ENCODE measurements around the gene UNK. TPM values are rescaled to one million over a fixed set of nuclear protein-coding genes. Genes with fewer than 3 reads are reported as not detected.
"Not testable (repeated sequence)": the region's sequence is repeated elsewhere in the genome, so short reads cannot be mapped to it uniquely, and the experiment has no call there.

UNK gene
- total RNA-seq, 1 donor from 2014 or later = 17.2 TPM

DNA sequence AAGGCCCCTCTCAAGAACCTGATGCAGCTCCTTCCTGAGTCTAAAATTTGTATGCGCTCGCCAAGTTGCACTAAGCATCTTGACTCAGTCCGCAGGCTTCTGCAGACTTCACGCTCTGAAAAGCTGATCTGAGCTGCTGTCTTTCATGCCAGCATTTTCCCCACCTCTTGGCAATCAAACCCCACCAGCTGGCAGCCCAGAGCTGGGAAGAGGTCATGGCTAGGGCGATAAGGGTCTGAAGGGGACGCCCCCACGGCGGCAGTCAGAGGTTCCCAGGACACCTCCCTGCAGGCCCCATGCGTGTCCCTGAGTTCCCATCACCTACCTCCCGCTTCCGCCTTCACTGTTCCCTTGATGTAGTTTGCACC is 64.7 kb downstream of the UNK start:
- DNase-seq (ENCODE audit: low read depth) = no peak

DNA sequence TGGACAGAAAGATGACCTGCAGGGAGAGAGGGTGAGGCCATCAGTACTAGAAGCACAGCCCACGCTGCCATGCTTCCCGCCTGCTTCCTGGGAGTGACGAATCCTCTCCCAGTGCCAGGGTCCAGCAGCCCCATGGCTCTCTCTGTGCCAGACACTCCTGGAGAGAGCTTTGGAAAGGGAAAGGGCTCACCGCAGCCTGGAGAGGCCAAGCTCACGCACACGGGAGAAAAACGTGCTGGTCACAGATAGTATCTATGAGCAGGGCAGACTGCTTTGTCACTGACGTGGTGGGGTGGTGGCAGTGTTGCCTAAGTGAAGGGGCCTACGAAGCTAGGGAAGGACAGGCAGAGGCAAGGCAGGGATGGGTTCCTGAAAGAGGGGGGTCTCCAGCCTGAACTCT is 65.1 kb downstream of the UNK start:
- no peak for DNase-seq (ENCODE audit: low read depth)

DNA sequence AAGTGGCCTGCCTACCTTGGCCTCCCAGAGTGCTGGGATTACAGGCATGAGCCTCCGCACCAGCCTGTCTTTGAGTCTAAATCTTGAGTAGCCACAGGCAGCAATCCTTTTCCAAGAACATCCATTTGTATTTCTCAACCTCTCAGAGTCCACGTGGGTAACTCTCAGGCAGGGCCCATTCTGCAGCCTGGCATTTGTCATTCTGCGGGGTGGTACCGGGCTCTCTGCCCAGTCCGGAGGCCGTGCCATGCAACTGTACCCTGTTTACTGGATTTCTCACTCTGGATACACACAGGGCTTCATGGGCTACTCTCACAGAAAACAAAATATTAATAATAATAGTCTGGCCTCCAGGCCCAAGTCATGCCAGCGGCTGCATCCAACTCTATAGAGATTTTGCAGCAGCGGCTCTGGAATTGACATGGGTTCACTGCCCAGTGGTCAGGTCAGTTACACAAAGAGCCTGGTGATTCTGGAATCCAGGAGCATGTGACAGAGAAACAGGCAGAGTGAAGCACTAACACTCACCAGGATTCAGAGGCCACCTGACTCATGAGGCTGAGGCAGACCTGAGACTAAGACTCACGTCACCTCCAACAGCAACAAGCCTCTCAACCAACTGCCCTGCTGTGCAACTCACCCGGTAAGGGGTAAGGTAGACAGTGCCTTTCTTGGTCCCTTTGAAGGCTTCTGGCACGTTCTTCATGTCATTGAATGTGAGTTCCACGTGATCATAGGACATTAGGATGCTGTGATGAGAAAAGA is 66.5 kb downstream of the UNK start:
- no peak for DNase-seq (ENCODE audit: low read depth)

DNA sequence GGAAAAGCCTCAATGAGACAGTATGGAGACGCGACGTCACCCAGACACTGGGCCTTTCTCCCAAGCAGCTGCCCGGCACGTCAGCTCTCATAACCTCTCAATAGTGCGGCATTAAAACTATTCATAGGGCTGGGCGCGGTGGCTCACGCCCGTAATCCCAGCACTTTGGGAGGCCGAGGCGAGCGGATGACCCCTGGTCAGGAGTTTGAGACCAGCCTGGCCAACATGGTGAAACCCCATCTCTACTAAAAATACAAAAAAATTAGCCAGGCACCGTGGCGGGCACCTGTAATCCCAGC is 67.0 kb downstream of the UNK start:
- not testable (repeated sequence) for DNase-seq (ENCODE audit: low read depth)

DNA sequence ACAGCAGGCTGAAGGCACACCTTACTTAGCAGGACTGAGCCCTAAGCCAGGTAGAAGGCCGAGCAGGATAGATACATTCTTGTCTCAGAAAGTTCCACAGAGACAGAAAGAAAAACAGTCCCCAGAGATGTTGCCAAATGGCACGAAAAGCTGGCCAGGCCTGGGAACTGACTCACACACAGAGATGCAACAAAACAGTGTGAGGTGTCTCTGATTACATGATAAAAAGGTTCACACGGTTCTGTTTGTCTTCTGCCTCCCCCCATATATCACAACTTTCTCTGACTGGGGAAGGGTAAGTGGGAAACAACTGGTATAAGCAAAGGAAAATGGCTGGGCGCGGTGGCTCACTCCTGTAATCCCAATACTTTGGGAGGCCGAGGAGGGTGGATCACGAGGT is 68.8 kb downstream of the UNK start:
- peak; percentile 33 for DNase-seq (ENCODE audit: low read depth)

DNA sequence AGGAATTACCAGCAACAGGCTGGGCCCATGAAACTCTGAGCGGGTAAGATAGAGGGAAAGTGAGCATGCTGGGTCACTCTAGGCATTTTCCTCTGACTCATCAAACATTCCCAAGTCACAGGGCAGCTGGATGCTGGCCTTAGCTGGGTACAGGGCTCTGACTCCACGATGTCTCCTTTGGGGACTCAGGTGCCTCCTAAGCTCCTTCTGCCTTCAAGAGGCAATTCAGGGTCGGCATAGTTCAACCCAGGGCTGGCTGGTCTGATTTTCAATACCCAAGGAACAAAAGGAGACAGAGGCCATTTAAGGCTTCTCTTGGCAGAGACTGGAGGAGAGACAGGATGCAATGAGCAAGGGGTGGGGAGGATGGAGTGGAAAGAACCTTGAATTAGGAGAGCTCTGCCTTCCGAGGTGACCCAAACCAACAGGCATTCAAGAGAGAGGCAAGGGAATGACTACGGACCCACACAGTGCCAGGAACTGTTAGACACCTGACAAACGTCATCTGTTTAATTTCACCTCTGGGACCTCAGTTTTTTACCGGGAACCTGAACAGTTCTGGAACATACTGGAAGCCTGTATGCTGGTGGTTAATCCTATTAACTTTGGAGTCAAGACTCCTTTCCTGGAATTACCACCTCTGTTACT is 69.6 kb downstream of the UNK start:
- peak; percentile 85 for DNase-seq (ENCODE audit: low read depth)

DNA sequence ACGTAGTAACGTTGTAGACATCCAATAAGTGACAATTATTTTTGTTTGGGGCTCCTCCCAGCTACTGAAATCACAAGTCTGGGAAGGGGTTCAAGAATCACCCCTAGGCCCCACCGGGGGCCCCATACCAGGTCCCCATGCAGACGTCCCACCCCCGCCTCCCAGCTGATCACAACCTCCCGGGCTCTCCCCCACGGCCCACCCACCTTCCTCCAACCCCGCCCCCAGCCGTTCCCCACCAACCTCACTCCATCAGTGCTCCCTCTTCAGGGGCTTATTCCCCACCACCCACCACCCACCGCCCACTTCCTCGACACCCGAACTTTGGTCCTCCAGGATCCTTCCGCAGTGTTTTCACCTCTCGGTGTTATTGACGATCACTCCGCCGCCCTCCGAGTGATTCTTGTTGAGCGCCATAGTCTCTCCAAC is 70.3 kb downstream of the UNK start:
- no peak for DNase-seq (ENCODE audit: low read depth)

DNA sequence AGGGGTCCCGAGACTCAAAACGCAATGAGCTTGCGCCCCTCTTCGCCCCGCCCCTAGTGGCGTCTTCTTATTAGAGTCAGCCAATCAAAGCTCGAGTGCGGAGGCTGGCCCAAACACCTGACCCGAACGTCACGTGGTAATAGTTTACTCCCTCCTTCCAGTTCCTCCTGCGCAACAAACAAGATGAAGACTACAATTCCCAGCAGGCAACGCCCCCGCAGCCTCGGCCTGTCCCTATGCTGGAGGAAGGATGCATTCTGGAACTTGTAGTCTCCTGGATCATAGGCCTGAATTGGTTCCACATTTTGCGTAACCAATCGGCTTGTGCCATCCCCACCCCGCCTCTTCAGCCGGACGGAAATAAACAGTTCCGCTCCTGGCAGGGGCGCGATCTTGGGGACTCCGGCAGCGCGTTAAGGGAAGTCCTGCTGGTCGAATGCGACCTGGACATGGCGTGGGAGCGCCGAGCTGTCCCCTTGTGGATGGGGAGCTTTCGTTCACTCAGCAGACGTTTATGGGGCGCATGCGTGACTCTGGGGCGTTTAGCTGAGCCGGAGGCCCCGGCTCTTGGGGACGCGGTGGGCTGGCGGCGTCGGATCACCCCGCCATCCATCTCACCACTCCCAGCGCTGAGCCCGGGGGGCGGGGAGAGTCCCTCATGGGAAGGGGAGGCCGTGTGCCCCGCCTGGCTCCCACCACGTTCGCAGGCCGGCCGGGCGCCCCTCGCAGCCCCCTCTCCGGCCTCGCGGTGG is 70.9 kb downstream of the UNK start, which contains the start of gene WBP2:
WBP2 (minus strand) TSS at position 26 of the 752 bp plus-strand sequence. CDS start 38 bp downstream, outside the sequence.
- DNase-seq (ENCODE audit: low read depth) = peak; percentile 100

DNA sequence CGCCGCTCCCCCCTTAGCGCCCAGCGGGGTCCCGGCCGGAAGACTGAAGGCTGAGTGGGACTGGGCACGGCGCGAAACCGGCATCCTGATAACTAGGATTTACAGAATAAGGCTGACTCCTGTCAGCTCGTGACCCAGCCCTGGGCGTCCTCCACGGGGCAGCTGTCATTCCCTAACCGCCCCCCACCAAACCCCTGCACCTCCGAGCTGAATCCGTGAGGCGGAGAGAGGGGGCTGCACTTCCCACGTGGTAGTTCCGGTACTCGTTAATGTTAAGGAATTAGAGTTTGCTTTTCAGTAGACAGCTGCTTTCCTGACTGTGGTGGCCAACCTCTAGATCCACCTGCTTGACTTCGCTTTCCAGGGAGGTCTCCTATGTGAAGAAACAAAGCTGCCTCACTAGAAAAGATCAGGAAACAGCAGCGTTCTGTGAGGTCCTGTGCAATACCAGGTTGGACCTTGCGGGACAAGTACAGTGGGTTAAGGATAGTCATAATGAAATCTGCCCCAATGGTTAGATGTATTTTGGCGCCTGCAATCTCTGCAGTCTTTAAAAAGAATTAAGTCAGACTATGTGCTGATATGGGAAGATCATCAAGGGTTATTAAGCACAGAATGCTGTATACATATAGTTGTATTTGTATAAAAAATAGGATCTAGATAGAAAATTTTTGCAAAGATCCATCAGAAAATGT is 71.6 kb downstream of the UNK start:
- no peak for DNase-seq (ENCODE audit: low read depth)

DNA sequence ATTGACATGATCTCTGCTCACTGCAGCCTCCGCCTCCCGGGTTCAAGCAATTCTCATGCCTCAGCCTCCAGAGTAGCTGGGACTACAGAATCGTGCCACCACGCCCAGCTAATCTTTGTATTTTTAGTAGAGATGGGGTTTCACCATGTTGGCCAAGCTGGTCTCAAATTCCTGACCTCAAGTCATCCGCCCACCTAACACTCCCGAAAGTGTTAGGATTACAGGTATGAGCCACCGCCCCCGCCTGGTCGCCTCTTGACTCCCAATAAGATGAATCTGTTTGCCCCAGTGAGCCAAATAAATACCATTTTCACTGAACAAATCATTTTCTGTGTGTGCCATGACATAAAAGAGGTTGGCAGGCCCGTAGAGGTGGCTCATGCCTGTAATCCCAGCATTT is 74.8 kb downstream of the UNK start:
- not testable (repeated sequence) for DNase-seq (ENCODE audit: low read depth)

DNA sequence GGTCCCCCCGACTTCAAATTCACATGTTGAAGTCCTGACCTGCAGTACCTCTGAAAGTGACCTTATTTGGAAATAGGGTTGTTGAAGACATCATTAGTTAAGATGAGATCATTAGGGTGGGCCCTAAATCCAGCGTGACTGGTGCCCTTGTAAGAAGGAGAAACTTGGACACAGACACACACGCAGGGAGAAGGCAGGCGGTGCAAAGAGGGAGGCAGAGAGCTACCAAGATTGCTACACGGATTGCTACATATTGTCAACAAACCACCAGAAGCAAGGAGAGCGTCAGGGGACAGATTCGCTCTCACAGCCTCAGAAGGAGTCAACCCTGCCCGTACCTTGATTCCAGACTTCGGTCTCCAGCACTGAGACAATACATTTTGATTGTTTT is 77.3 kb downstream of the UNK start:
- DNase-seq (ENCODE audit: low read depth) = no peak

DNA sequence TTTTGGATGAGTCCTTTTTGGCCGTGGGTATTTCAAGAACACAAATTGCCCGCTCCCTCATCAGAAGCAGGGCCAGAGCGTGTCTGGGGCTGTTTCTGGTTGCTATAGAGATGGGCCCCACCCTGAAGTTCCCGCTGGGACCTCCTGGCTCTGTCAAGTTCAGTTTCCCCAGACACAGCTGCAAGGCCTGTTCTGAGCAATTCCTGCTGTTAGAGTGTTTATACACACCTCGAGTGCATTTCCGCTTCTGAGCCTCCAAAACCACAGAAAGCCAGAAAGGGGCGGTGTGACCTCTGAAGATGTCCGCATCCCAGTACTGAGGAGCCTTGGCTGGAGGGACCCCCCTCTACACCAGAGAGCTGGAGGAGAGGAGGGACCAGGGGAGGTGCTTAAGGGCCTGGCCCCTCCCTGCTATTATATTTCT is 79.9 kb downstream of the UNK start:
- no peak for DNase-seq (ENCODE audit: low read depth)

DNA sequence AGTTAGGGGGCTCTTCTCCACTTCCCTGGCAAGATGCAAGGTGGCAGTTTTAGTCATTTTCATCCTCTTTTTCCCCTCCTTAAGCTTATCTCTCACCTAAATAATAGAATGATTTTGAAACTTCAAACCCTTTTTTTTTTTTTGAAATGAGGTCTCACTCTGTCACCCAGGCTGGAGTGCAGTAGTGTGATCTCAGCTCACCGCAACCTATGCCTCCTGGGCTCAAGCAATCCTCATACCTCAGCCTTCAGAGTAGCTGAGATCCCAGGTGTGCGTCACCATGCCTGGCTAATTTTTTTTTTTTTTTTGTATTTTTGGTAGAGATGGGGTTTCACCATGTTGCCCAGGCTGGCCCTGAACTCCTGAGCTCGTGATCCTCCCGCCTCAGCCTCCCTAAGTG is 80.3 kb downstream of the UNK start:
- not testable (repeated sequence) for DNase-seq (ENCODE audit: low read depth)

DNA sequence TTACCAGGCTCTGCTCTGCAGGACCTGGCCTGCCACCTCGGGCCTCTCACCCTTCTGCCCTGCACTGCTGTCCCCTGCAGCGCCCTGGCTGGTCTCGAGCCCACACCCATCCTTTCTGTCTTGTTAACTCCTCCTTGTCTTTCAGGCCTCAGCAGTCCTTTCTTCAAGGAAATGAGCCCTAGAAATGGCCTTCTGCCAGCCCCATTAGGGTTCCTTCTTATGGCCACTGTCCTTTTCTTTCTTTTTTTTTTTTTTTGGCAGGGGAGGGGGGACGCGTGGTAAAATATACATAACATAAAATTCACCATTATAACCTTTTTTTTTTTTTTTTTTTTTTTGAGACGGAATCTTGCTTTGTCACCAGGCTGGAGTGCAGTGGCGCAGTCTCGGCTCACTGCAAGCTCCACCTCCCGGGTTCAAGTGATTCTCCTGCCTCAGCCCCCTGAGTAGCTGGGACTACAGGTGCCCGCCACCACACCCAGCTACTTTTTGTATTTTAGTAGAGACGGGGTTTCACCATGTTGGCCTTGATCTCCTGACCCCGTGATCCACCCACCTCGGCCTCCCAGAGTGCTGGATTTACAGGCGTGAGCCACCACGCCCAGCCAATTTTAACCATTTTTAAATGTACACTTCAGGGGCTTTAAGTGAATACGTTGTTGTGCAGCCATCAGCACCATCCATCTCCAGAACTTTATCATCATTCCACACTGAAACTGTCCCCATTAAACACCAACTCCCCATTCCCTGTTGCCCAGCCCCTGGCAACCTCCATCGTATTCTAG is 81.0 kb downstream of the UNK start:
- DNase-seq (ENCODE audit: low read depth) = not testable (repeated sequence)

DNA sequence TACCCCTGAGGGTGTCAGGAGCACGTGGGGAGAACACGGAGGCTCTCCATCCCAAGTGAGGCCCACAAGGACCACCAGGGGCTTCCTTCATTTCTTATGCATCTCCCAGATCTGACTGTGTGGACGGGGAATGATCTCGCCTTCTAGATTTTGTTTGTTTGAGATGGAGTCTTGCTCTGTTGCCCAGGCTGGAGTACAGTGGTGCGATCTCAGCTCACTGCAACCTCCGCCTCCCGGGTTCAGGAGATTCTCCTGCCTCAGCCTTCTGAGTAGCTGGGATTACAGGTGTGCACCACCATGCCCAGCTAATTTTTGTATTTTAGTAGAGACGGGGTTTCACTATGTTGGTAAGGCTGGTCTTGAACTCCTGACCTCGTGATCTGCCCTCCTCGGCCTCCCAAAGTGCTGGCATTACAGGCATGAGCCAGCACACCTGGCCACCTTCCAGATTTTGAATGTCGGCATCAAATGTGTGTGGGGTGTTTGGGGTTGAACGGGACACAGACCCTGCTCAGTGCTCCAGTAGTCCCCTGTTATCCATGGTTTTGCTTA is 84.2 kb downstream of the UNK start:
- not testable (repeated sequence) for DNase-seq (ENCODE audit: low read depth)

DNA sequence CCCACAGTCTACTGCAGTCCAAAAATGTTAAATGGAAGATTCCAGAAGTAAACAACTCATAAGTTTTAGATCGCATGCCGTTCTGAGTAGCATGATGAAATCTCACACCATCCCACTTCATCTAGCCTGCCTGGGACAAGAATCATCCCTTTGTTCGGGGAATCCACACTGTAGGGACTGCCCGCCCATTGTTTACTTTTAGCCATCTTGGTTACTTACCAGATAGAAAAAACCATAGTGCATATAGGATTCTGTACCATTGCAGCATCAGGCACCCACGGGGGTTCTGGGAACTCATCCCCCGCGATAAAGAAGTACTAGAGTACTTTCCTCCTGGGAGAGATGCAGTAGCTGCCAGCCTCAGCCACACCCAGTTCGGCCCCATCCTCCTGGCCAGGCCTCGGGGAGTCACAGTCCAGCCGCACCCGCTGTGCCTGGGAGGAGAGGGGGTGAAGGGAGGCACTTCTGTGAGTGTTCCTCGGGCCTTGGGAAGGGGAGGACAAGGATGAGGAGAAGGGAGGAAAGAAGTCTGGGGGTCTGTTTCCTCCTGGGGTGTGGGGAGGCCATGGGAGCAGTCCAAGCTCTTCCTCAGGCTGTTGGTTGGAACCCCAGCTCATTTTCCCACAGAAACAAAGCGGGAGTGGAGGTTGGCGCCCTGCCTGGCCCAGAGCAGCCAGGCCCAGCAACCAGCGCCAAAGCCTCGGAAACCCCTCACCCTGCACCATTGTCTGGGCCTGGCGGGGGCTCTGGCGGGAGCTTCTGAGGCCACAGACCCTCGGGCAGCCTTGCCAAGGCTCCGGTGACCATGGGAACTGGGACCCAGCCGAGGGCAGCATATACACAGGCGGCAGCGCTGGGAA is 84.9 kb downstream of the UNK start:
- no peak for DNase-seq (ENCODE audit: low read depth)

DNA sequence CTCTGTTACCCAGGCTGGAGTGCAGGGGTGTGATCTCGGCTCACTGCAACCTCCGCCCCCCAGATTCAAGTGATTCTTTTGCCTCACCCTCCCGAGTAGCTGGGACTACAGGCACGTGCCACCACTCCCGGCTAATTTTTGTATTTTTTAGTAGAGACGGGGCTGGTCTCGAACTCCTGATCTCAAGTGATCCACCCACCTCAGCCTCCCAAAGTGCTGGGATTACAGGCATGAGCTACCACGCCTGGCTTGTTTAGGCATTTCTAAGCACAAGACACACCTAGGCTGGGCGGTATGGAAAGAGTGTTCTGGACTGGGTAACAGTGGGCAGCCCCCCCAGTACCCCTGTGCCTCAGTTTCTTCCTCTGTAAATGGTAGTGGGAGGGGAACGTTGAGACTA is 85.6 kb downstream of the UNK start:
- DNase-seq (ENCODE audit: low read depth) = not testable (repeated sequence)

DNA sequence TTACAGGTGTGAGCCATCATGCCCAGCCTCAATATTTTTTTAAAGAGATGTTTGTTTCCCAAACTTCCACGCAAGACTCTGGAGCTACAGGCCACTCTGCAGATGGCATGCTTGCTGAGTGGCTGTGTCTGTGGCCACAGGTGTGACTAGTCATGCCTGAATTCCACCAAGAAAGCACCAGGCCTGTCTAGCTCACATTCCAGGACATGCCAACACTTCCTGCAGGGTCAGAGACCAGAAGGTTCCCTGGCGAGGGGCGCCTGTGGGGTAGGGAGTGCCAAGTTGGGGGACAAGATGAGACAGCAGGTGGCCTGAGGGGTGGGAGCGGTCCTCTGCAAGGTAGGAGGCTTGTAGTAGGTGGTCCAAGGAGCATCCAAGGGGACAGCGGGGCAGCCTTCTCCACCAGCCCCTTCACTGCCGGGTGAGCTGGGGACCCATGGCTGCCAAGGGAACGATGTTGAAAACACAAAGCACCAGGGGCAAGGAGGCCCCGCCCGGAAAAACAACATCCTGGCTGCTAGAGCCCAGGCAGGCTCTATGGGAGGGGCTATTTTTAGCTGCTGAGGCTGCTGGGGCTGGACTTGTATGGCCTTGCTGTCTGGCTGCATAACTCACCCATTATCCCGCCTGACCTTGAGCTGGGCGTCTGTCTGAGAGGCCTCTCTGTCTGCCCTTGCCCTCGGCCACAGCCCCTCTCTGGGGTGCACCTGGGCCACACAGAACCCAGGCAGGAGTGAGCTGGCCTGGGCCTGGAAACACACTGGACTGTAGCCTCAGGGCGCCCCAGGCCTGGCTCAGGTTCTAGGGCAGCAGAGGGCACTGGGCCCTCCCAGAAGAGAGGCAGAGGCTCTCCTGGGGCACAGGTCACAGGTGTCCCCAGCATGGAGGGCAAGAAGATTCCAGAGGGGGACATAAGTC is 88.1 kb downstream of the UNK start:
- DNase-seq (ENCODE audit: low read depth) = peak; percentile 67
